ENCODE data around the gene ITGA11.

ITGA11 gene

DNA sequence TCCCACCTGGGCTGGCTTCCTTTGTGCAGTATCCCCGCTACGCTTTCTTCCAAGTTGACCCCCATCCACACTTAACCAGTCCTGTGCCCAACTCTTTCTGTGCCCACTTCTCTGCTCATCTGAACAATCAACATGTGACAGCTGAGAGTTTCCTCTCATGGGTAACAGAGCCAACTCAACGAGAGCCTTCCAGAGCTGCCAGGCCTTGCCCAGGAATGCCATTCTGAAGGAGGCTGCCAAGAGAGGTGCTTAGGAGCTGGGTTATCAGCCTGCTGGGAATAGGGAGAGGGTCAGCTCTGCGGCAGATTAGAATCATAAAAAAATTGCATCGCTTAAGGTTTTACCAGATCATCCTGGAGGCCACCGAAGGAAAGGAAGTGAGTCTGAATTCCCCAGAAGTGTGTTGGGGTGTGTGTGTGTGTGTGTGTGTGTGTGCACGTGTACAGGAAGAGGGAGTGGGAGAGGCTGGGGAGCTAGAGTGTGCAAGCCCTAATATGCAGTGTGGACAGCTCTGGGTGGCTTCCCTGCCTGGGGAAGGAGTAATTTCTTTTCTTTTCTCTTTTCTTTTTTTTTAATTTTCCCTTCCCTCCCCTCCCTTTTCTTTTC is 66.7 kb downstream of the ITGA11 start:
- Histone ChIP-seq H3K27ac (peak overlapping the region; percentile 90 to 93), H3K4me3 (no peak overlapping the region)
- TF ChIP-seq, protein P1, sequence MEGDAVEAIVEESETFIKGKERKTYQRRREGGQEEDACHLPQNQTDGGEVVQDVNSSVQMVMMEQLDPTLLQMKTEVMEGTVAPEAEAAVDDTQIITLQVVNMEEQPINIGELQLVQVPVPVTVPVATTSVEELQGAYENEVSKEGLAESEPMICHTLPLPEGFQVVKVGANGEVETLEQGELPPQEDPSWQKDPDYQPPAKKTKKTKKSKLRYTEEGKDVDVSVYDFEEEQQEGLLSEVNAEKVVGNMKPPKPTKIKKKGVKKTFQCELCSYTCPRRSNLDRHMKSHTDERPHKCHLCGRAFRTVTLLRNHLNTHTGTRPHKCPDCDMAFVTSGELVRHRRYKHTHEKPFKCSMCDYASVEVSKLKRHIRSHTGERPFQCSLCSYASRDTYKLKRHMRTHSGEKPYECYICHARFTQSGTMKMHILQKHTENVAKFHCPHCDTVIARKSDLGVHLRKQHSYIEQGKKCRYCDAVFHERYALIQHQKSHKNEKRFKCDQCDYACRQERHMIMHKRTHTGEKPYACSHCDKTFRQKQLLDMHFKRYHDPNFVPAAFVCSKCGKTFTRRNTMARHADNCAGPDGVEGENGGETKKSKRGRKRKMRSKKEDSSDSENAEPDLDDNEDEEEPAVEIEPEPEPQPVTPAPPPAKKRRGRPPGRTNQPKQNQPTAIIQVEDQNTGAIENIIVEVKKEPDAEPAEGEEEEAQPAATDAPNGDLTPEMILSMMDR (IDR thresholded peaks at IDR 0.05) = no peak
- no peak for DNase-seq (ENCODE audit: low spot score)

GRCh38 chr15:68364660-68365035 is 67.3 kb downstream of the ITGA11 start:
- H3K4me3 ChIP-seq = no peak overlapping the region
- DNase-seq (ENCODE audit: low spot score) = no peak
- TF ChIP-seq, protein P1 (IDR thresholded peaks at IDR 0.05) = no peak
- H3K27ac ChIP-seq = peak overlapping the region; percentile 90 to 93

DNA sequence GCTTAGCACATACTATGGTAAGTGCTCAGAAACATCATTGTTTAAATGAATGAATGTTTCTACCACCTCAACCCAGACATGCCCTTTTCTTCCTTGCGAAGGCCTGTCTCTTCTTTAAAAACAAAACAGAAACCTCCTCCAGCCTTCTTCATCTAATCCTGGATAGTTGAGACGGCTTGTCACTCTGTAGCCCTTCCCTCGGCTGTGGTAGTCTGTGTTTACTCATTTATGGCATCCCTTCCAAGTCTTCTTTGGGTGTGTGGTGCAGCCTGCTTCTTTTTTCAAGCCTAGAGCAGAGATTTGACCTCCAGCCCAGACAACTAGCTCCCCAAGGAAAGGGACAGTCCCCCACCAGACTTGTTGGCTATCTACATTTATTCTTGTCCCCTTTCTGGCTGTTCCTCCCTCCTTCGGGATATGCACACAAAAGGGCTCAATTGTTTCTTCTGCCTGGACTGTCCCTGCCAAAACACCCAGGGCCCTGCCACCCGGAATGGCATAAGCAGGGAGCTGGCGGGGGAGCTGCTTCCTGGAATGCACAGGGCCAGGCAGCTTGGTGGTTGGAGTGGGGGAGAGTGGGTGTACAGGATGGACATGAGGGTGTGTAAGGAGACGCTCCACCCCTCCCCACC is 67.8 kb downstream of the ITGA11 start:
- DNase-seq (ENCODE audit: low spot score) = no peak
- no peak overlapping the region for H3K4me3 ChIP-seq
- TF ChIP-seq, protein P1 (IDR thresholded peaks at IDR 0.05) = no peak
- H3K27ac ChIP-seq = peak overlapping the region; percentile 90 to 93

GRCh38 chr15:68363353-68363752 is 68.6 kb downstream of the ITGA11 start:
- H3K4me3 ChIP-seq = no peak overlapping the region
- peak overlapping the region; percentile 90 to 93 for H3K27ac ChIP-seq
- no peak for DNase-seq (ENCODE audit: low spot score)
- TF ChIP-seq, protein P1 (IDR thresholded peaks at IDR 0.05) = no peak

GRCh38 chr15:68362537-68363126 is 69.3 kb downstream of the ITGA11 start:
- Histone ChIP-seq H3K4me3 (no peak overlapping the region), H3K27ac (peak overlapping the region; percentile 90 to 93)
- TF ChIP-seq, protein P1 (IDR thresholded peaks at IDR 0.05) = no peak
- DNase-seq (ENCODE audit: low spot score) = no peak

DNA sequence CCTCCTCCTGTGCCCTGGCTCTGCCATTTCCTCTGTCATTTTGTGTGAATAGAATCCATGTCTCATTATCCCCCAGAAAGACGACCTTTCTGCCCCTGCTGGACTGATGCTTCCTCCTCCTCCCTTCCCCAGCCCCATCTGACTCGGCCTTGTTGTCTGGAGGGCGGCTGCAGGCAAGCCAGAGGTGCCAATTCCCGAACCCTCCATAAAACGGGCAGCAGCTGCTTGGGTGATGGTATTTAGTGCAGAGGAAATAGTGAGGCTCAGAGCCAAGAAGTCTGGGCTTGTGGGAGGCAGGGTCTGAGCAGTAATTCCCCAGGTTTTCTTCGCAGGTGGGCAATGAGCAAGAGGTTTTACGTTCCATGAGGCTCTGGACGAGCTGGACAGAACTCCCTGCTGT is 71.2 kb downstream of the ITGA11 start:
- TF ChIP-seq, protein P1 (IDR thresholded peaks at IDR 0.05) = no peak
- peak overlapping the region; percentile 9 to 38 for H3K27ac ChIP-seq
- no peak for DNase-seq (ENCODE audit: low spot score)
- no peak overlapping the region for H3K4me3 ChIP-seq

DNA sequence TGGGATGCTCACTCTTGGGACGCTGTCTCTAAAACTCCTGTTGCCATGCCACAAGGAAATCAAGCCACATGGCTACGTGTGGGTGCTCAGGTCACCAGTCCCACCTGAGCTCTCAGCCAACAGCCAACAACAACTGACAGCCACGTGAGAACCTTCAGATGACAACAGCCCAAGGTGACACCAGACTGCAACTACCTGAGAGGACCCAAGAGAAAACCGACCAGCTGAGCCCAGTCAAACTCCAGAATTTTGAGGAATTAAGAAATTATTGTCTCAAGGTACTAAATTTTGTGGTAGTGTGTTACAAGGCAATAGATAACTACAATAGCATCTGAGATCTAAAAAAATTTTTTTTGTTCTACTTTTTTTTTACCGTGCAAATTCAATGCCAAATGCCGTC is 75.2 kb downstream of the ITGA11 start:
- H3K4me3 ChIP-seq = no peak overlapping the region
- no peak for DNase-seq (ENCODE audit: low spot score)
- TF ChIP-seq, protein P1 (IDR thresholded peaks at IDR 0.05) = no peak
- H3K27ac ChIP-seq = no peak overlapping the region
